Endothelial cell of umbilical vein (primary cell): Measurements from ENCODE around the gene PDE1C. TPM values are rescaled to one million over a fixed set of nuclear protein-coding genes. Genes with fewer than 3 reads are reported as not detected.

Experiments
- BruUV-seq: library from RNA; stranded (reverse); fragments of 400-500 nt; replicated peaks from 2 replicates; lab custom pipeline; 2021; lab: Mats Ljungman, UMichigan
- CTCF ChIA-PET: fragments of 300-600, 350-600 bp; sonication (Branson Sonifier 250); formaldehyde crosslinking; loops from one replicate; lab custom pipeline; 2021; ENCODE audit warnings: antibody characterized with exemption, inconsistent platforms; lab: Charles Lee
- POLR2A ChIA-PET: fragments of 300-600, 350-600 bp; sonication (Branson Sonifier 250); formaldehyde crosslinking; loops from one replicate; lab custom pipeline; 2021; ENCODE audit warnings: antibody characterized with exemption, inconsistent platforms; lab: Charles Lee
- DNase-seq: peaks from one replicate; pipeline ENCODE4 v3.0.0-alpha.2; 2011; ENCODE audit warnings: low read depth, low spot score
- FAIRE-seq: peaks from 2 replicates; lab custom pipeline; 2011; peaks lifted over from hg19 to GRCh38; lab: Jason Lieb, UNC
- H2AFZ ChIP-seq: 2 replicates; pipeline ENCODE4 v1.6.0; 2012; ENCODE audit warnings: low read depth, low read length, control low read depth, inconsistent platforms
- H3K27ac ChIP-seq: 2 replicates; pipeline ENCODE4 v1.5.1; 2011; ENCODE audit warnings: low read depth, mild to moderate bottlenecking, control low read depth, low read length, moderate library complexity; ENCODE audit not compliant: insufficient read depth
- H3K27me3 ChIP-seq, 2 experiments: 2 replicates each; pipeline versions ENCODE4 v1.6.0 to v1.6.1; 2011; ENCODE audit warnings: low read length in 2 of 2, mixed read lengths in 1 of 2; ENCODE audit not compliant: control insufficient read depth in 2 of 2, insufficient read depth in 2 of 2
- H3K36me3 ChIP-seq, 2 experiments: 2 replicates in 1 of 2; 3 replicates in 1 of 2; pipeline ENCODE4 v1.5.1; 2011; ENCODE audit warnings: low read length in 2 of 2, mild to moderate bottlenecking in 1 of 2, moderate library complexity in 1 of 2; ENCODE audit not compliant: control insufficient read depth in 2 of 2, insufficient read depth in 2 of 2; ENCODE audit errors: extremely low read depth in 1 of 2
- H3K4me1 ChIP-seq: 3 replicates; pipeline ENCODE4 v1.5.1; 2011; ENCODE audit warnings: mild to moderate bottlenecking, low read length; ENCODE audit not compliant: control insufficient read depth, insufficient read depth; ENCODE audit errors: extremely low read depth
- H3K4me2 ChIP-seq: 2 replicates; pipeline ENCODE4 v1.6.1; 2011; ENCODE audit warnings: low read length, control low read depth, mixed read lengths; ENCODE audit not compliant: insufficient read depth
- H3K4me3 ChIP-seq, 3 experiments: fragments of 200-600 bp in 1 of 3; sonication (generic), shearing (Covaris generic) in 1 of 3; replicated peaks in 1 of 3; 2 replicates each; pipeline ENCODE4 v1.5.1; 2011 to 2016; ENCODE audit warnings: control low read depth in 3 of 3, low read length in 3 of 3, mild to moderate bottlenecking in 2 of 3, inconsistent platforms in 1 of 3, low read depth in 1 of 3, moderate library complexity in 1 of 3; ENCODE audit not compliant: insufficient read depth in 1 of 3
- H3K79me2 ChIP-seq: 2 replicates; pipeline ENCODE4 v1.6.0; 2012; ENCODE audit warnings: low read length, inconsistent platforms; ENCODE audit not compliant: control insufficient read depth, insufficient read depth
- H3K9ac ChIP-seq: replicated peaks from 2 replicates; pipeline ENCODE3; 2011; ENCODE audit warnings: low read length, control low read depth; ENCODE audit not compliant: insufficient read depth; ENCODE audit errors: extremely low read depth
- H3K9me1 ChIP-seq: replicated peaks from 3 replicates; pipeline ENCODE4 v1.6.0; 2011; ENCODE audit warnings: mild to moderate bottlenecking, low read length; ENCODE audit not compliant: control insufficient read depth, insufficient read depth; ENCODE audit errors: extremely low read depth
- H3K9me3 ChIP-seq: replicated peaks from 2 replicates; pipeline ENCODE4 v1.5.1; 2012; ENCODE audit warnings: low read length, inconsistent platforms; ENCODE audit not compliant: control insufficient read depth, insufficient read depth
- H4K20me1 ChIP-seq: replicated peaks from 2 replicates; pipeline ENCODE3; 2011; ENCODE audit warnings: mild to moderate bottlenecking, low read length; ENCODE audit not compliant: control insufficient read depth, insufficient read depth; ENCODE audit errors: extremely low read depth
- EZH2 ChIP-seq: IDR thresholded peaks from 2 replicates; pipeline ENCODE4 v1.6.1; 2012; ENCODE audit warnings: borderline replicate concordance, low read depth, mild to moderate bottlenecking, moderate library complexity, low read length, inconsistent platforms; ENCODE audit not compliant: severe bottlenecking
- FOS ChIP-seq: IDR thresholded peaks from 2 replicates; pipeline ENCODE4 v1.6.1; 2011; ENCODE audit warnings: mild to moderate bottlenecking, low read length, moderate library complexity, borderline replicate concordance; ENCODE audit not compliant: insufficient read depth
- GATA2 ChIP-seq: IDR thresholded peaks from 2 replicates; pipeline ENCODE4 v1.7.0; 2011; ENCODE audit warnings: low read depth, mild to moderate bottlenecking, moderate library complexity, mixed read lengths, low read length; ENCODE audit not compliant: insufficient read length, insufficient read depth
- JUN ChIP-seq: IDR thresholded peaks from 2 replicates; pipeline ENCODE4 v1.6.1; 2011; ENCODE audit warnings: borderline replicate concordance, low read depth; ENCODE audit not compliant: insufficient read length, insufficient read depth
- MYC ChIP-seq: IDR thresholded peaks from one replicate; pipeline ENCODE4 v1.6.1; 2011; ENCODE audit warnings: mild to moderate bottlenecking, low read depth, low read length
- POLR2A ChIP-seq: IDR thresholded peaks from 2 replicates; pipeline ENCODE4 v1.6.1; 2012; ENCODE audit warnings: low read depth, mild to moderate bottlenecking, control low read depth, low read length
- POLR2AphosphoS5 ChIP-seq: IDR thresholded peaks from 2 replicates; pipeline ENCODE4 v1.6.1; 2012; ENCODE audit warnings: low read depth, mild to moderate bottlenecking, control low read depth, low read length, moderate library complexity; ENCODE audit not compliant: insufficient read depth
- dilution Hi-C: fragments of 300-500 bp; cut with MboI; formaldehyde crosslinking; loops from one replicate; pipeline ENCODE4 v1.15.0; 2019; ENCODE audit warnings: low sequenced_read_pairs; ENCODE audit not compliant: extremely low pct_ligation_motif_present
- intact Hi-C: fragments of 100-400 bp; cut with micrococcal nuclease; formaldehyde crosslinking; loops from one replicate; pipeline ENCODE4 v1.10.0; 2022
- polyA plus RNA-seq, 4 experiments: library from polyadenylated mRNA; depleted of rRNA in 3 of 4; stranded (reverse) in 3 of 4; unstranded in 1 of 4; fragments of >200 nt; gene quantifications; 2 replicates each; pipeline versions ENCODE4 v1.2.1 to v1.2.3, GENCODE V29; 2011 to 2012; ENCODE audit warnings: missing spikeins in 1 of 4
- total RNA-seq: library from RNA; stranded (reverse); gene quantifications from 2 replicates; pipeline ENCODE4 v1.2.3, GENCODE V29; 2021
- TF ChIP-seq, protein P1 (sequence below), 2 donors: IDR thresholded peaks; 1 replicate in 1 of 2; 2 replicates in 1 of 2; pipeline ENCODE4 v1.5.1; 2011; ENCODE audit warnings: low read length in 2 of 2, mild to moderate bottlenecking in 2 of 2, moderate library complexity in 2 of 2, control low read depth in 1 of 2, inconsistent platforms in 1 of 2, low read depth in 1 of 2; ENCODE audit not compliant: insufficient read depth in 1 of 2; ENCODE audit errors: extremely low read depth in 1 of 2
- TF ChIP-seq, protein P2 (sequence below): IDR thresholded peaks from 2 replicates; pipeline ENCODE4 v1.6.1; 2011; ENCODE audit not compliant: insufficient read depth, insufficient read length

Gene PDE1C
- total and polyA plus RNA-seq, 2 donors (not counting 3 experiments of a cell fraction or from before 2014, with no cell fraction given), result 0.90 to 3.1 TPM

DNA sequence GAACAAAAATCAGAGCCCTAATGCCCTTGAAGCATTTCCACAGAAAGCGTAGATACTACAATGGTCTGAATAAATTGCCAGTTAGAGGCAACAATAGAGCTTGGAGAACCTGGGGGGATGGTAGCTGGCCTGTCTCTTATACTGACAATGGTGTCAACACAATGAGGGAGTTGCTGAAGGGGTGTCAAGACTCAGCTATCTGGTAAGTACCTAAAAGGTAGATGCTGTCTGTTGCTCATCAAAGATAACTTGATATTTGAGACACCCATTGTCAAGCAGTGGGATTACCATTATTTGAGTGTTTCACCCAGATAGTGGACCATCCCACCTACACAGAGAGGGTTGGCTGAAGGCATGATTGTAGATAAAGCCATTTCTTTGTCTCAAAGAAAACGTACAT lies 72.8 kb downstream of the PDE1C start:
- Histone ChIP-seq H3K27ac (no peak overlapping the region), H3K9me3 (no peaks in the 10 kb centered on the region), H3K4me1 (peaks cover 2% of the 10 kb centered on the region), H2AFZ (no peak overlapping the region), H3K4me3 (no peak overlapping the region), H3K9ac (no peak overlapping the region), H4K20me1 (no peaks in the 10 kb centered on the region), H3K27me3 (no peaks in the 10 kb centered on the region), H3K36me3 (no peaks in the 10 kb centered on the region), H3K79me2 (no peaks in the 10 kb centered on the region), H3K9me1 (no peaks in the 10 kb centered on the region), H3K4me2 (no peak overlapping the region)
- dilution Hi-C loops (no loop called here), intact Hi-C loops (no loop called here)
- no peak for FAIRE-seq
- ChIA-PET POLR2A (no interaction called here), CTCF (no interaction called here)
- TF ChIP-seq, protein P1, sequence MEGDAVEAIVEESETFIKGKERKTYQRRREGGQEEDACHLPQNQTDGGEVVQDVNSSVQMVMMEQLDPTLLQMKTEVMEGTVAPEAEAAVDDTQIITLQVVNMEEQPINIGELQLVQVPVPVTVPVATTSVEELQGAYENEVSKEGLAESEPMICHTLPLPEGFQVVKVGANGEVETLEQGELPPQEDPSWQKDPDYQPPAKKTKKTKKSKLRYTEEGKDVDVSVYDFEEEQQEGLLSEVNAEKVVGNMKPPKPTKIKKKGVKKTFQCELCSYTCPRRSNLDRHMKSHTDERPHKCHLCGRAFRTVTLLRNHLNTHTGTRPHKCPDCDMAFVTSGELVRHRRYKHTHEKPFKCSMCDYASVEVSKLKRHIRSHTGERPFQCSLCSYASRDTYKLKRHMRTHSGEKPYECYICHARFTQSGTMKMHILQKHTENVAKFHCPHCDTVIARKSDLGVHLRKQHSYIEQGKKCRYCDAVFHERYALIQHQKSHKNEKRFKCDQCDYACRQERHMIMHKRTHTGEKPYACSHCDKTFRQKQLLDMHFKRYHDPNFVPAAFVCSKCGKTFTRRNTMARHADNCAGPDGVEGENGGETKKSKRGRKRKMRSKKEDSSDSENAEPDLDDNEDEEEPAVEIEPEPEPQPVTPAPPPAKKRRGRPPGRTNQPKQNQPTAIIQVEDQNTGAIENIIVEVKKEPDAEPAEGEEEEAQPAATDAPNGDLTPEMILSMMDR (IDR thresholded peaks at IDR 0.05; ENCODE audit: extremely low read depth in 1 of 2, insufficient read depth in 1 of 2, low read depth in 1 of 2, low read length in 2 of 2), result no peak
- TF ChIP-seq MYC, result no peak
- TF ChIP-seq JUN, result no peak
- TF ChIP-seq, protein P2, sequence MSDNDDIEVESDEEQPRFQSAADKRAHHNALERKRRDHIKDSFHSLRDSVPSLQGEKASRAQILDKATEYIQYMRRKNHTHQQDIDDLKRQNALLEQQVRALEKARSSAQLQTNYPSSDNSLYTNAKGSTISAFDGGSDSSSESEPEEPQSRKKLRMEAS, result no peak
- no peak for TF ChIP-seq POLR2AphosphoS5
- BruUV-seq, result no TSS peak
- DNase-seq, result no peak

DNA sequence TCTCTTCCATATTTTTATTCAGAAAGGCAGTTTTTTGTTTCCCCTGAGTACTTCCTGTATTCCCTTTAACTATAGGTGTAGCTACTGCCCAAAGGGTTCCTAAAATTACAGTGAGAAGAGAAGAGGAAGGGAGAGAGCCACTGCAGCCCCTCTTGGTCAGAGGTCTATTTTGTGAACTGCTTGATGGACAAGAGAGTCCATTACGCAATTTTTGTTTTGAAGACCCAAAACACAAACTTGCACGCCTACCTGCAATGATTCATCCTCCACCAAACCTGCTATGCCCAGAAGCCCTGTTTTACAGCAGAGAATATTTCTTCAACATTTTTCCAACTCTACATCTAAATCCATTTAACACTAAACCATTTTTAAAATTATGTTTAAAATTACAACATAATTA lies 75.1 kb downstream of the PDE1C start:
- Histone ChIP-seq H3K4me3 (no peak overlapping the region), H2AFZ (no peak overlapping the region), H3K36me3 (no peaks in the 10 kb centered on the region), H3K79me2 (no peaks in the 10 kb centered on the region), H3K4me2 (no peak overlapping the region), H3K9me3 (no peaks in the 10 kb centered on the region), H3K9me1 (no peaks in the 10 kb centered on the region), H3K9ac (no peak overlapping the region), H3K4me1 (peaks cover 18% of the 10 kb centered on the region), H3K27me3 (no peaks in the 10 kb centered on the region), H3K27ac (no peak overlapping the region), H4K20me1 (no peaks in the 10 kb centered on the region)
- FAIRE-seq (no peak), DNase-seq (no peak)
- CTCF ChIA-PET, result no interaction called here
- no TSS peak for BruUV-seq
- dilution Hi-C loops (no loop called here), intact Hi-C loops (no loop called here)
- TF ChIP-seq, protein P2, result no peak
- TF ChIP-seq JUN (no peak), FOS (no peak), EZH2 (no peak), GATA2 (no peak), POLR2A (no peak), MYC (no peak), POLR2AphosphoS5 (no peak)
- TF ChIP-seq, protein P1 (IDR thresholded peaks at IDR 0.05; ENCODE audit: extremely low read depth in 1 of 2, insufficient read depth in 1 of 2, low read depth in 1 of 2, low read length in 2 of 2), result no peak
- POLR2A ChIA-PET, result no interaction called here
